HFF-Myc (cell line): Measurements from ENCODE around the gene RTP2.

ENCODE experiments used
- DNase-seq: peaks from one replicate; pipeline ENCODE4 v3.0.0-alpha.2; 2011; ENCODE audit warnings: low read depth; ENCODE audit errors: extremely low read depth
- H3K4me3 ChIP-seq: replicated peaks from 2 replicates; pipeline ENCODE4 v1.5.1; 2011; ENCODE audit warnings: low read depth, mild to moderate bottlenecking, control low read depth, low read length
- TF ChIP-seq, protein P1 (sequence below): IDR thresholded peaks from 2 replicates; pipeline ENCODE4 v1.5.1; 2012; ENCODE audit warnings: mild to moderate bottlenecking, low read depth, low read length, control low read depth; ENCODE audit errors: missing control alignments

Gene RTP2

DNA sequence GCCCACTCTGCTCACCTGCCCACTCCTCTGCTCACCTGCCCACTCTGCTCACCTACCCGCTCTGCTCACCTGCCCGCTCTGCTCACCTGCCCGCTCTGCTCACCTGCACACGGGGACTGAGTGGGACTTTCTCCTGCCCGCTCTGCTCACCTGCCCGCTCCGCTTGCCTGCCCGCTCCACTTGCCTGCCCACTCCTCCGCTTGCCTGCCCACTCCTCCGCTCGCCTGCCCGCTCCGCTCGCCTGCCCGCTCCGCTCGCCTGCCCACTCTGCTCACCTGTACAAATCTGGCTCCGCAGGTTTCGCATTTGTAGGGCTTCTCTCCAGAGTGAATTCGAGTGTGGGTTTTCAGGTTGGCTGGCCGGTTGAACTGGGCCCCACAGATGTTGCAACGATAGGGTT, 22.9 kb upstream of the RTP2 start:
- no peak overlapping the region for H3K4me3 ChIP-seq
- TF ChIP-seq, protein P1, sequence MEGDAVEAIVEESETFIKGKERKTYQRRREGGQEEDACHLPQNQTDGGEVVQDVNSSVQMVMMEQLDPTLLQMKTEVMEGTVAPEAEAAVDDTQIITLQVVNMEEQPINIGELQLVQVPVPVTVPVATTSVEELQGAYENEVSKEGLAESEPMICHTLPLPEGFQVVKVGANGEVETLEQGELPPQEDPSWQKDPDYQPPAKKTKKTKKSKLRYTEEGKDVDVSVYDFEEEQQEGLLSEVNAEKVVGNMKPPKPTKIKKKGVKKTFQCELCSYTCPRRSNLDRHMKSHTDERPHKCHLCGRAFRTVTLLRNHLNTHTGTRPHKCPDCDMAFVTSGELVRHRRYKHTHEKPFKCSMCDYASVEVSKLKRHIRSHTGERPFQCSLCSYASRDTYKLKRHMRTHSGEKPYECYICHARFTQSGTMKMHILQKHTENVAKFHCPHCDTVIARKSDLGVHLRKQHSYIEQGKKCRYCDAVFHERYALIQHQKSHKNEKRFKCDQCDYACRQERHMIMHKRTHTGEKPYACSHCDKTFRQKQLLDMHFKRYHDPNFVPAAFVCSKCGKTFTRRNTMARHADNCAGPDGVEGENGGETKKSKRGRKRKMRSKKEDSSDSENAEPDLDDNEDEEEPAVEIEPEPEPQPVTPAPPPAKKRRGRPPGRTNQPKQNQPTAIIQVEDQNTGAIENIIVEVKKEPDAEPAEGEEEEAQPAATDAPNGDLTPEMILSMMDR: no peak
- DNase-seq: no peak

DNA sequence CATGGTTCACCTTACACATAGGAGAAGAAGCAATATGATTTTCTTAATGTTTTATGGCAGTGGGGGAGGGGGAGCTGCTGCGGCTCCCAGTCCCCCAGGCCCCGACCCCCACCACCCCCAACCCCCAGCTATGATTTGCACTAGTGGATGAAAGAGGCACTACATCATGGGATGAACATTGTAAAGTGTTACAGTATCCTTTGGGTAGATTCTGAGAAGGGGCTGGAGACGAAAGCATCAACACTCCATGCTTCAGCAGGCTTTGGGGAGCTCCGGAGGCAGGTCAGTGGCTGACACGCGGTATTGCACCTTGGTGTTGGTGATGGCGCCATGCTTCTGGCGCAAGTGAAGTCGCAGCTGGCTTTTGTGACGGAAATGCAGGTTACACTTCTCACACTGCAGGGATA, 19.9 kb upstream of the RTP2 start:
- H3K4me3 ChIP-seq: no peak overlapping the region
- TF ChIP-seq, protein P1: no peak
- DNase-seq: no peak

DNA sequence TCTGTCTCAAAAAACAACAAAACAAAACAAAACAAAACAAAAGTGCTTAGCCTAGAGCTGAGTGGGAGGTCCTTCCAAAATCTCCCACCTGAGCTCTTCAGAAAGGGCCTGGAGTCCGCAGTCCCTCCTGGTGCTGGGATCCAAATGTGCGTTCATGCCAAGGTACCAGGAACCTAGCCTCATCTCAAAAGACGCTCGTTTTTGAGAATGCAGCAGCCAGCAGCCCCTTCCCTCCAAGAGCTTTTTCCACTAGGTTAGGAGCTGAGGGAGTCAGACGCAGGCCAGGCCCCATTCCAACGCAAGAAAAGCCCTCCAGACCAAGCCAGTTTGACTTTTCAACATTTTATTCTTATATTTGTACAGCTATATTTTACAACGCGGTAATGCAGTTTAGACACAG, 18.7 kb upstream of the RTP2 start:
- TF ChIP-seq, protein P1: no peak
- no peak for DNase-seq
- H3K4me3 ChIP-seq: no peak overlapping the region

DNA sequence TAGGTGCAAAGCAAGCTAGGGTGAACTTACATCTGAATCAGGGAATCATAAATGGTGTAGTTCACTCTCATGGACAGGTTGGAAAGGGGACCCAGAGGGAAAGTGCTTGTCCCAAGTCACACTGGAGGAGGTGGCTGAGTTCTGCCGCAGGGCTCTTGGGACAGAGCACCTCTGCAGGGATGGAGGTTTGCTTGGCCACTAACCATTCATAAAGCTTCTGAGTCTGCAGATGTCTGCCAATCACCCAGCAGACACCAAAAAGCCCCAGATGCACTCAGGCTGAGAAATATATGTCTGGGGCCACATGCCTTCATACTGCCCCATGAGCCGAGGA, 17.9 kb upstream of the RTP2 start:
- no peak for DNase-seq
- H3K4me3 ChIP-seq: no peak overlapping the region
- TF ChIP-seq, protein P1: no peak

DNA sequence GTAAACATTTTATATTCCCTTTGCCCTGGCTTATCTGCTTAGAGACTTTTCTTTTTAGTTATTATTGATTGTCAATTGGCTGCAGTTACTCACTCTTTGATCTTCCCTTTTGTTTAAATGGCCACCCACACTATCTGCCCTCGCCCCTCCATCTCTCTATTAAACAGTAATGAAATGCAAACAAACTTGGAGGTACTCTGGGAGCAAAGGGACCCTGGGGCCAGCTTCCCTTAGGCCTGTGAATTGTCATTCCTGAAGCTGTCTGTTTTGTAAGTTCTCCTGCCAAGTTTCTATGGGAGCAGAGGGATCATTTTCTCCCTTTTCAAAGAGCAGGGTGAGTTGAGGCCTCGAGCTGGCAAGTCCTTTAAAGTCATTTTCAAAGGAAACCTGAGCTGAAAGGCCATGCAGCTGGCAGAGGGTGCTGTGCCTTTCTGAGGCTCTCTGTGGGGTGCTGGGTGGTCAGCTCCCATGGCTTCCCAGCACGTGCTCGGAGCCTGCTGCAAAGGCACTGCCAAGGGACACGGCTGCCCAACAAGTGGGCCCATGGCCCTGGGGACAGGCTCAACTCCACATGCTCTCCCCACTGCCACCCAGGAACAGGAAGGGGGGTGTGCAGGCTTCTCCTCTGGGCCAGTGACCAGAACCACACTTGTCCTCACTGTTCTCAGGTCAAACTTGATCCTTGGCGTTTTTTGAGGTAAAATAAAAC, 17.4 kb upstream of the RTP2 start:
- DNase-seq: no peak
- TF ChIP-seq, protein P1: no peak
- H3K4me3 ChIP-seq: no peak overlapping the region

DNA sequence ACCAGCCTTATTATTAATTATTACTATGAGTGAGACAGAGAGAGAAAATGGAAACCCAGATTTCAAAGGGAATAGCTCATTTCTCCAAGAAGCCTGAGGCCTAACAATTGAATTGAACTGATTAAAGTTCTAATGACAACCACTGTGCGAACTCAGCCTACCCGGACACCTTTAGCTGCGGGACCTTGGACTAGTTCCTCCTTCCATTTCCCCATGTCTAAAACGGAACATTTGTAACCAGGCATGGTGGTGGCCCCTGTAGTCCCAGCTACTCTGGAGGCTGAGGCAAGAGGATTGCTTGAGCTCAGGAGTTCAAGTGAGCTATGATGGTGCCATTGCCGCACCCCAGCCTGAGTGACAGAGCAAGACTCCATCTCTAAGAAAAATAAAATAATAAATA, 16.4 kb upstream of the RTP2 start:
- TF ChIP-seq, protein P1: no peak
- no peak overlapping the region for H3K4me3 ChIP-seq
- DNase-seq: no peak

DNA sequence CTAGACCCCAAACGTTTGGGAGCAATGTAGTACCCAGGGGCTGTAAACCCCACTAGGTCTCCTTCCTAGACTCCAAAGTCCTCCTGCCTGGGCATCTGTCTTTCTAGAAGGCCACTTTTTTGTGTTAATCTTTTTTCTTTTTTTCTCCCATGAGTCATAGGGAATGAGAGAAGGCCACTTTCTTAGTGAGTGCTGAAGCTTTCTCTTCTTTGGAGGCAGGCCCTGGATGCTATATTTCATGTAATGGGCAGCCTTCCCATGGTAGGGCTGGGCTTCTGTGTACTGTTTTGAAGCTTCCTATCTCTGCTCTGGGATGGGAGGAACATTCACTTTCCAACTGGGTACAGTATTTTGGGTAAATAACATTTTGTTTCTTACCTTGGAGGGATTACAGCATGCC, 15.2 kb upstream of the RTP2 start:
- no peak for DNase-seq
- H3K4me3 ChIP-seq: no peak overlapping the region
- TF ChIP-seq, protein P1: no peak
